Left hindlimb (tissue), 1 donor: ENCODE data around the gene ERC2.

Source experiments
- DNase-seq: peaks from one replicate; pipeline ENCODE4 v3.0.0-alpha.2; 2018

Gene ERC2

DNA sequence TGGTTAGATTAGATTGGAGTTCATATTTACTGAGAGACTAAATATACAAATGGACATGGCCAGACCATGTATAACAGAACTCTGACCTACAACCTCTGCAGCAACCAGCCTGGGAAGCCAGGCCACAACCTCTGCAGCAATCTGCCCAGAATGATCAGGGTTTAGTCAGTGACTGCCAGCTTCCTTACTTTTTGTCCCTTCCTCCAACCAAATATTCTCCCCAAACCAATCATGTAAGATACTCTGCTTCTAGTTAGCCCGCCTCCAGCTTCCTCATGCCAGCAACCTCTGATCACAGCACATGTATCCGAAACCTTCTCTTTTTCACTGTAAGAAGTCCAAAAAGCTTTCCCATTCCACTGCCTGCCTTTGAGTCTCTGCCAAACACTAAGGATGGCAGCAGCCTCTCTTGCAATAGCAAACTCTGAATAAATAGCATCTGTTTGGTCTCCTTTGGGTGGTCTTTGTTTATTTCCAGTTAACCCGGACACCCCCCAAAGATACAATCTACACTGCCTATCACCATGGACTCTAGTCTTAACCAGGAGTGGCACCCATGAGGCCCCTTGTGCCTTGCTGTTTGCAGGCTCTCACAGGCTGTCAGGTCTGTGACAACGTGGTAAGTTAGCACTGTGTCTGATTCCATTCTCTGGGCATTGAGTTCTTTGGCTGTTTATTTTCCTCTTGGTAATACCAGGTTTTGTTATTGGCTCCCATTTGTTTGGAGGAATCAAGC lies 102.2 kb downstream of the ERC2 start:
- no peak for DNase-seq

GRCh38 chr3:56364665-56365064 lies 103.6 kb downstream of the ERC2 start:
- DNase-seq: no peak

GRCh38 chr3:56363720-56364119 lies 104.5 kb downstream of the ERC2 start:
- no peak for DNase-seq

- no peak for DNase-seq
Measured at GRCh38 chr3:56361731-56362130, 106.5 kb downstream of the ERC2 start.

DNA sequence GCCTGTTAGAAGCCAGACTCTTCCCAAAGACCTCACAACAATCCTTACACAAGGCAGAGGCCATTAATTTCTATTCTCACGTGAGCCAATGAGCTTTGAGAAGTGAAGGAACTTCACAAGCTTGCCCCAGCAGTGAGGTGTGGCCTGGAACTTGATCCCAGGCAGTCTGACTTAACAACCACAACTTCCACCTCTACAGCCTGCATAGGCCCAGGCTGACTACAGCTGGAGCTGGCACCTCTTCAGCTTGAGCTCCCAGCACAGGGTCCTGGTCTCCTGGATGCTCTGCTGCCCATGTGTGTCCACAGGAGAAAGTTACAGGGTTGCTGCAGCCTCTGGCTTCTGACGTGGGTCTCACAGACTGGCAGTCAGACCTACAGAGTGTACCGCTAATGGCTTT lies 111.0 kb downstream of the ERC2 start:
- DNase-seq: no peak

- DNase-seq: no peak
Measured at GRCh38 chr3:56356808-56357207, 111.5 kb downstream of the ERC2 start.

DNA sequence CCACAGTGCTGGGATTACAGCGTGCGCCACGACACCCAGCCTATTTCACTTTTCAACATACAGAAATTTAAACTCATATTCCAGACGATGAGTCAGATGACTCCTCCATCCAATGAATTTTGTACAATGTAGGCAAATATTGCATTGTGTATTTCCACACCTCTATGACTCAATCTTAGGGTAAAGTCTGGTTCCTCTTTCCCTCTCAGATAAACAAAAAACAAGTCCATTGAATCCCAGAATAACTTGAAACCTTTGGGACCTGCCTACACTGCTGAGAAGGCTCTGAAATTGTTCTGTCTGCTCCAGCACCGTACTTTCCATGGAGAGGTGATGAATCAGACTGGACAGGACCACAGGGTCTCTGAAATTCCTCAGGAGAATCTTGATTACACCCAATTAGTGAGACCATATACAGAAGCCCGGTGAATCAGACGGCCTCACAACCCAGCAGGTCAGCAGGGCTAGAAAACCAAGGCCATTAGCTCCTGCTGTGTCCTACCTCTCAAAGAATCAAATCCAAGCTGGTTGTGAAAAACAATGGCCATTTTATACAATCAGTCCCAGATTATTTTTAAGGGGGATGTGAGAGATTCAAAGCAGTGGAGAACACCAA lies 112.6 kb downstream of the ERC2 start:
- DNase-seq: no peak

GRCh38 chr3:56351537-56351936 lies 116.7 kb downstream of the ERC2 start:
- DNase-seq: no peak

DNA sequence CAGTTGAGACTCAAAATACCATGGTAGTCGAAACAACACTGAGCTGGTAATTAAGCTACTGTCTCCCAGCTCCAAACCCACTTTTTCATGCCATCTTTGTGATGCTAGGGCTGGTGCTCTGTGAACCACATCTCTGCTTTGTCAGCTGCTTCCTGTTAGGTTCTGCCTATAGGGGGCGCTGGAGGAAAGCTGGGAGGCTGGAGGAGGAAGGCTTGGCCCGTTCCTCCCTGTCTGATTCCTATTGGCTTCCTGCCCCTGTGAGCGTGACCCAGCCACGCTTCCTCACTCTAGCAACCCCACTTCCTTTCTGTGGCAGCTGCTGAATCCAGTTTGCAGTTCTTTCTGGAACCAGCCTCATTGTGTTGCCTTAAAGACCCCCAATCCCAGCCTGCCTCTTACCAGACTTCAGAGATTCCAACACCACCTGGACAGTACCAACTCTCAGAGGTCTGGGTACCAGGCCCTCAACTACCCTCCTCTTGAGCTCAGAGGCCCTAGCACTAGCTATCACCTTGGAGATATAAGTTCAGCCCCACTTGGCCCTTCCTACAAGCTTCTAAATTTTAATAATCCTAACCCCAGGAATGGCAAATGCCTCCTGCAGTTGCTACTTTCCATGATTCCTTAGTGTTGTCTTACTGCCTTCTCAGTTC lies 120.9 kb downstream of the ERC2 start:
- no peak for DNase-seq

- no peak for DNase-seq
Measured at GRCh38 chr3:56342475-56342874, 125.8 kb downstream of the ERC2 start.

GRCh38 chr3:56339671-56340070 lies 128.6 kb downstream of the ERC2 start:
- DNase-seq: no peak

DNA sequence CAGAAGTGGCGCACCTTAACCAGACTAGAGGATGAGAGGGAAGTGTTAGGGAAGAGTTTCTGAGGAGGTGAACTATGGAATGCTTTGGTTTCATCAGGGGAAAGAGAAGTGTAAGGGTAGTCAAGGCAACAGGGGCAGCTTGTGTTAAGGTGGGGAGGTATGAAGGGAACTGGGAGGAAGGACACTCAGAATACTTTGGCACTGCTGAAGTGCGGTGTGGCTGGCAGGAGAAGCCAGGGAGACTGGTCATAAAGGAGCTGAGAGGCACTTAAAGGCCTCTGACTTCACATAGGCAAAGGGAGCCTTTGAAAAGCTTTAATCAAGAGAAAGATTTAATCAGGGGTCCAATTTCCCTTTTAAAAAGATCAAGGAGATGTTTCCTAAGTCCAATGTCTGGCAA lies 129.0 kb downstream of the ERC2 start:
- DNase-seq: no peak

- DNase-seq: no peak
Measured at GRCh38 chr3:56336023-56336422, 132.2 kb downstream of the ERC2 start.

GRCh38 chr3:56324473-56324872 lies 143.8 kb downstream of the ERC2 start:
- no peak for DNase-seq

DNA sequence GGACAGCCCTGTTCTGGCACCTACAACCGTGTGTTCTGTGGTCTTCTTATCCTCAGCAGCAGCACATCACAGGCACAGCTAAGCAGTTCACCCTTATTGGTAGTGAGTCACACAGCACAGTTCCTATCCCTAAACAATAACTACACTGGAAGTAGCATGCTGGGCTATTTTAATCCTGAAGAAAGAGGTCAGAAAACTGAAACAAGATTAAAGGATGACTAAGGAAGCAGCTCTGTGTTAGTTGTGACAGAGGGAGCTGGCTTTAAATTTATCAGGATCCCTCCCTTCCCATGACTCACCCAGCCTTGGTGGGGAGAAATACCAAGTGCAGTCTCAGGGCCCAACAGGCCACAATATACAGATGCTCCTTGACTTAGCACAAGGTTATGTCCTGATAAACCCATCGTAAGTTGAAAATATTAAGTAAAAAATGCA lies 144.3 kb downstream of the ERC2 start:
- no peak for DNase-seq

DNA sequence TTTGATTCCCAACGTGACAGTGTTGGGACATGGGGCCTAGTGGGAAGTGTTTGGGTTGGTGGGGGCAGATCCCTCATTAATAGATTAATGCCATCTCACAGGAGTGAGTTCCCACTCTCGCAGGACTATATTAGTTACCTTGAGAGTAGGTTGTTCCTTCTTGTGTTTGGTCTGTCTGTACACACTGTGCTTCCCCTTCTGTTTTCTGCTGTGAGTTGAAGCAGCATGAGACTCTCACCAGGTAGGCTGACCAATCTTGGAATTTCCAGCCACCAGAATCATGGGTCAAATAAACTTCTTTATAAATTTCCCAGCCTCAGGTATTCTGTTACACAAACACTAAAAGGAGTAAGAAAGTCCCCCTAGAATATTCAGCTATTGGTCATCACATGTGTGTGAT lies 145.4 kb downstream of the ERC2 start:
- no peak for DNase-seq

DNA sequence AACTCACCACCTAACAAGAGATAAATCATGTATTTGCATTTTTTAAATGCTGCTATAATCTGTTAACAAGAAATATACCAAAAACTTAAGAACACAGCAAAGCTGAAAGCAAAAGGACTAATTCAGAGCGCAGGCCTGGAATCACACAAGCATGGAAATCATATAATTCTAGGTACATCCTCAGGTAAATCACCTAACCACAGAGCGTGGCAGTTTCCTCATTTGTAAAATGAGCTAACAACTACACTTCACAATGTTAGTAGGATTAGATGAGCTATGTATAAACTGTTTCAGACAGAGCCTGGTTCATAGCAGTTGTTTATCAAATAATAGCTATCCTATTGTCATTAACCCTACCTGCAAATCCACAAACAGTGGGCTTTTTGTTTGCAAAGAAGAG lies 146.4 kb downstream of the ERC2 start:
- DNase-seq: no peak

- no peak for DNase-seq
Measured at GRCh38 chr3:56321383-56321782, 146.9 kb downstream of the ERC2 start.

GRCh38 chr3:56320883-56321282 lies 147.4 kb downstream of the ERC2 start:
- DNase-seq: no peak

DNA sequence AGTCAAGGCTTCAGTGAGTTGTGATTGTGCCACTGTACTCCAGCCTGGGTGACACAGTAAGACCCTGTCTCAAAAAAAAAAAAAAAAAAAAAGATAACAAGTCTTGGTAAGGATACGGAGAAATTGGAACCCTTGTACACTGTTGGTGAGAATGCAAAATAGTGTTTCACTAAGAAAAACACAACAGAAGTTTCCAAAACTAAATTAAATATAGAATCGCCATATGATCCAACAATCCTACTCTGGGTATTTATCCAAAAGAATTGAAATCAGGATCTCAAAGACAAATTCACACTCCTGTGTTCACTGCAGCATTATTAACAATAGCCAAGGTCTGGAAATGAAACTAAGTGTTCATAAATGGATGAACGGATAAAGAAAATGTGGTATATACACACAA lies 149.4 kb downstream of the ERC2 start:
- DNase-seq: no peak

GRCh38 chr3:56316944-56317343 lies 151.3 kb downstream of the ERC2 start:
- DNase-seq: no peak

GRCh38 chr3:56314842-56315241 lies 153.4 kb downstream of the ERC2 start:
- DNase-seq: peak; percentile 71

DNA sequence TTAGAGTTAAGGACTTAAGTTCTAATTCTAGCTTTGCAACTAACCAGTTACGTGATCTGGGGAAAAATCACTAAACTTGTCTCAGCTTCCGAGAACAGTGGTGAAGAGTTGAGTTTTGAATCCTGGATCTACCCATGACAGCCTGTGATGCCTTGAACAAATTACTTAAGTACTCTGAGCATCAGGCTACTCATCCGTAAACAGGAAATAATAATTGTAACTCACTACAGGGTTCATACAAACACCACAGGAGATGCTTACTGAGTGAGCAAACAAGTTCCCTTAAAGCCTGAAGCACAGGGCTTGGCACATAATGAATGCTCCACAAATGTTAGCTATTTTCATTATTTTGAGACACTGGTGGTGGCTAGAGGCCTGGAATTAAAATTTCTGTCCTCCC lies 158.8 kb downstream of the ERC2 start:
- DNase-seq: no peak

DNA sequence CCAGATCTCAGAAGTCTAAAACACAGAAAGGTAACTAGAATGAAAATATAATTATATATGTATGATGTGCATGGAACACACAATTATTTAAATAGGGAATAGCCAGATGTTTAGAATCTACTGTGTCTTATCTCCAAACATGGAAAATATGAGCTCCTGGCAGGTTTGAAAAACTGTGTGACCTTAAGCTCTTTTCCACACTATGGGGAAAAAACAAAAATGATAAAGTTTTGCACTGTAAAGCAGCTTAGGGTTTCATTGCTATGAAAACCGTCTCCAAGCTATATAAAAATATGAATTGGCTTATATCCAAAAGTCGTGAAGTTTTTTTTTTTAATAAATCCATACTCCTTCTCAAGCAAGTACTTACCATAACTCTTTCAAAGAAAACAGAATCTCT lies 159.8 kb downstream of the ERC2 start:
- no peak for DNase-seq
